Fibroblast of mammary gland (primary cell): ENCODE measurements around the gene IGF1R.

ENCODE experiments used
- DNase-seq: peaks from one replicate; pipeline ENCODE4 v3.0.0-alpha.2; 2010; ENCODE audit warnings: low read depth
- H3K4me3 ChIP-seq: 2 replicates; pipeline ENCODE4 v1.5.1; 2011; ENCODE audit warnings: low read depth, mild to moderate bottlenecking, low read length, moderate library complexity; ENCODE audit not compliant: control insufficient read depth
- CTCF ChIP-seq: conservative IDR thresholded peaks from 2 replicates; pipeline ENCODE4 v1.5.1; 2011; ENCODE audit warnings: low read depth, low read length, inconsistent platforms; ENCODE audit not compliant: control insufficient read depth, insufficient read depth

The IGF1R gene

GRCh38 chr15:99006904-99007495, 358.7 kb downstream of the IGF1R start:
- DNase-seq: no peak
- no peak for TF ChIP-seq CTCF

GRCh38 chr15:99009741-99010330, 361.5 kb downstream of the IGF1R start:
- H3K4me3 ChIP-seq: no peak overlapping the region
- no peak for DNase-seq

More at GRCh38 chr15:99006904-99007495, 358.7 kb downstream of the IGF1R start:
- no peak overlapping the region for H3K4me3 ChIP-seq

GRCh38 chr15:99010768-99011167, 362.4 kb downstream of the IGF1R start:
- DNase-seq: no peak
- H3K4me3 ChIP-seq: no peak overlapping the region
- TF ChIP-seq CTCF: no peak

More at GRCh38 chr15:99009741-99010330, 361.5 kb downstream of the IGF1R start:
- TF ChIP-seq CTCF: no peak
